ENCODE data around the gene C6.
"Not testable (repeated sequence)": the region's sequence is repeated elsewhere in the genome, so short reads cannot be mapped to it uniquely, and the experiment has no call there.

Gene C6

DNA sequence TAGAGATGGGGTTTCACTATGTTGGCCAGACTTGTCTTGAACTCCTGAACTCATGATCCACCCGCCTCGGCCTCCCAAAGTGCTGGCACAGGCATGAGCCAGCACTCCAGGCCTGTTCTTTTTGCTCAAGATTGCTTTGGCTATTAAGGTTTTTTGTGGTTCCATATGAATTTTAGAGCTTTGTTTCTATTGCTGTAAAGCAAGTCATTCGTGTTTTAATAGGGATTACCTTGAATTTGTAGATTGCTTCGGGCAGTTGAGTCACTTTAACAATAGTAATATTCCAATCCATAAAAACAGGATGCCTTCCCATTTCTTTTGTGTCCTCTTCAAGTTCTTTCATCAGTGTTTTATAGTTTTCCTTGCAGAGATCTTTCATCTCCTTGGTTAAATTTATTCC is 22.1 kb downstream of the C6 start:
- Histone ChIP-seq H2BK12ac (ENCODE audit: low read length in 2 of 2) (no peak overlapping the region), H3K9me3 (ENCODE audit: control insufficient read depth, low read length) (no peaks in the 10 kb centered on the region), H3K18ac (ENCODE audit: low read depth in 1 of 2, low read length in 2 of 2) (no peak overlapping the region), H4K91ac (ENCODE audit: low read length) (no peak overlapping the region), H2BK5ac (ENCODE audit: low read depth, low read length, poor library complexity, severe bottlenecking) (no peak overlapping the region), H3K27me3 (ENCODE audit: control insufficient read depth in 1 of 2, insufficient read depth in 1 of 2, low read length in 2 of 2) (no peaks in the 10 kb centered on the region), H3K9ac (ENCODE audit: low read length) (no peak overlapping the region), H3K14ac (ENCODE audit: low read length in 2 of 2) (no peak overlapping the region), H2AK5ac (ENCODE audit: low read length, severe bottlenecking) (no peak overlapping the region), H3K4me1 (ENCODE audit: control insufficient read depth, insufficient read depth, low read depth, low read length) (no peaks in the 10 kb centered on the region), H3K4ac (ENCODE audit: low read depth in 1 of 2, low read length in 2 of 2) (no peak overlapping the region), H3K23ac (ENCODE audit: low read length in 2 of 2) (no peak overlapping the region), H2AFZ (ENCODE audit: low read depth, low read length) (no peak overlapping the region), H4K8ac (ENCODE audit: low read length) (no peak overlapping the region), H3K27ac (ENCODE audit: low read length, poor library complexity, severe bottlenecking) (no peak overlapping the region), H3K36me3 (ENCODE audit: control insufficient read depth in 1 of 2, insufficient read depth in 2 of 2, low read depth in 1 of 2, low read length in 2 of 2) (no peaks in the 10 kb centered on the region), H3K79me1 (replicated peaks; ENCODE audit: low read length, poor library complexity, severe bottlenecking) (no peaks in the 10 kb centered on the region), H3K4me2 (ENCODE audit: low read length, poor library complexity, severe bottlenecking) (no peak overlapping the region), H3K4me3 (ENCODE audit: insufficient read depth in 1 of 2, low read depth in 1 of 2, low read length in 2 of 2) (no peak overlapping the region), H2BK120ac (ENCODE audit: low read depth, low read length) (no peak overlapping the region), H2BK15ac (ENCODE audit: low read depth, poor library complexity, severe bottlenecking) (no peak overlapping the region)
- WGBS, result 81% methylated on average over 2 of the region's 4 CpGs
- no peak for DNase-seq

DNA sequence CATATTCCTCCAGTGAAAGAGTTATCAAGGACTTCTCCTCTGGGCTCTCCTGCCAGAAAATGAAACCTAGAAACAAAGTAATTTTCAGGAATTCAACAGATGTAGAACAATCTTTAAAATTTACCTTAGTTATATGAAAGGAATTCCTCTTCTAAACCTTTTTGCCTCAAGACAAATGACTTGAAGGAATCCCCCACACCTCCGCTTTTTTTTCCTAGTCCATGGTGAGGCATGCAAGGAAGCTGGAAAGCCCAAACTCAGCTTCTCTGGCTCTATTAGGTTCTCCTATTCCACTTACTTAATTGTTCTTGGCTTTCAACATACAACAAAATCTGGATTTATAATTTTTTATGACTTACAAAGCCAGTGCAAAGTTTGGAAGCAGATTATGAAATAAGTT is 27.2 kb downstream of the C6 start:
- Histone ChIP-seq H2AK5ac (ENCODE audit: low read length, severe bottlenecking) (no peak overlapping the region), H3K4me2 (ENCODE audit: low read length, poor library complexity, severe bottlenecking) (no peak overlapping the region), H3K4me1 (ENCODE audit: control insufficient read depth, insufficient read depth, low read depth, low read length) (no peaks in the 10 kb centered on the region), H3K4me3 (ENCODE audit: insufficient read depth in 1 of 2, low read depth in 1 of 2, low read length in 2 of 2) (no peak overlapping the region), H3K23ac (ENCODE audit: low read length in 2 of 2) (no peak overlapping the region), H4K8ac (ENCODE audit: low read length) (no peak overlapping the region), H3K36me3 (ENCODE audit: control insufficient read depth in 1 of 2, insufficient read depth in 2 of 2, low read depth in 1 of 2, low read length in 2 of 2) (no peaks in the 10 kb centered on the region), H3K9me3 (ENCODE audit: control insufficient read depth, low read length) (no peaks in the 10 kb centered on the region), H3K14ac (ENCODE audit: low read length in 2 of 2) (no peak overlapping the region), H2BK5ac (ENCODE audit: low read depth, low read length, poor library complexity, severe bottlenecking) (no peak overlapping the region), H2AFZ (ENCODE audit: low read depth, low read length) (no peak overlapping the region), H3K18ac (ENCODE audit: low read depth in 1 of 2, low read length in 2 of 2) (no peak overlapping the region), H2BK12ac (ENCODE audit: low read length in 2 of 2) (no peak overlapping the region), H2BK120ac (ENCODE audit: low read depth, low read length) (no peak overlapping the region), H3K27ac (ENCODE audit: low read length, poor library complexity, severe bottlenecking) (no peak overlapping the region), H3K79me1 (replicated peaks; ENCODE audit: low read length, poor library complexity, severe bottlenecking) (no peaks in the 10 kb centered on the region), H4K91ac (ENCODE audit: low read length) (no peak overlapping the region), H3K4ac (ENCODE audit: low read depth in 1 of 2, low read length in 2 of 2) (no peak overlapping the region), H2BK15ac (ENCODE audit: low read depth, poor library complexity, severe bottlenecking) (no peak overlapping the region), H3K27me3 (ENCODE audit: control insufficient read depth in 1 of 2, insufficient read depth in 1 of 2, low read length in 2 of 2) (no peaks in the 10 kb centered on the region), H3K9ac (ENCODE audit: low read length) (no peak overlapping the region)
- WGBS, result 87% methylated on average over 1 of the region's 1 CpG
- no peak for DNase-seq

DNA sequence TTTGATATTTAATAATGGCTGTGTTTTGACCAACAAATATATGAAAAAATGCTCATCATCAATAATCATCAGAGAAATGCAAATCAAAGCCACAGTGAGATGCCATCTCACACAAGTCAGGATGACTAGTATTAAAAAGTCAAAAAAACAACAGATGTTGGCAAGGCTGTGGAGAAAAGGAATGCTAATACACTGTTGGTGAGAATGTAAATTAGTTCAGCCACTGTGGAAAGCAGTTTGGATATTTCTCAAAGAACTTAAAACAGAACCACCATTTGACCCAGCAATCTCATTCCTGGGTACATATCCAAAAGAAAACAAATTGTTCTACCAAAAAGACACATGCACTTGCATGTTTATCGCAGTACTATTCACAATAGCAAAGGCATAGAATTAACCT is 30.0 kb downstream of the C6 start:
- H3K79me1 ChIP-seq (replicated peaks; ENCODE audit: low read length, poor library complexity, severe bottlenecking); H2BK120ac ChIP-seq (ENCODE audit: low read depth, low read length); H3K14ac ChIP-seq (ENCODE audit: low read length in 2 of 2); H3K27me3 ChIP-seq (ENCODE audit: control insufficient read depth in 1 of 2, insufficient read depth in 1 of 2, low read length in 2 of 2); H2AFZ ChIP-seq (ENCODE audit: low read depth, low read length); H4K8ac ChIP-seq (ENCODE audit: low read length); H3K4me3 ChIP-seq (ENCODE audit: insufficient read depth in 1 of 2, low read depth in 1 of 2, low read length in 2 of 2); DNase-seq; H3K4ac ChIP-seq (ENCODE audit: low read depth in 1 of 2, low read length in 2 of 2); H3K4me1 ChIP-seq (ENCODE audit: control insufficient read depth, insufficient read depth, low read depth, low read length); H2BK12ac ChIP-seq (ENCODE audit: low read length in 2 of 2); H3K36me3 ChIP-seq (ENCODE audit: control insufficient read depth in 1 of 2, insufficient read depth in 2 of 2, low read depth in 1 of 2, low read length in 2 of 2); H3K23ac ChIP-seq (ENCODE audit: low read length in 2 of 2); H2AK5ac ChIP-seq (ENCODE audit: low read length, severe bottlenecking); H3K9ac ChIP-seq (ENCODE audit: low read length); H3K4me2 ChIP-seq (ENCODE audit: low read length, poor library complexity, severe bottlenecking); H2BK15ac ChIP-seq (ENCODE audit: low read depth, poor library complexity, severe bottlenecking); H3K27ac ChIP-seq (ENCODE audit: low read length, poor library complexity, severe bottlenecking); H2BK5ac ChIP-seq (ENCODE audit: low read depth, low read length, poor library complexity, severe bottlenecking); H4K91ac ChIP-seq (ENCODE audit: low read length); H3K18ac ChIP-seq (ENCODE audit: low read depth in 1 of 2, low read length in 2 of 2); H3K9me3 ChIP-seq (ENCODE audit: control insufficient read depth, low read length): not testable (repeated sequence)
- 100% methylated on average over 1 of the region's 1 CpG for WGBS

DNA sequence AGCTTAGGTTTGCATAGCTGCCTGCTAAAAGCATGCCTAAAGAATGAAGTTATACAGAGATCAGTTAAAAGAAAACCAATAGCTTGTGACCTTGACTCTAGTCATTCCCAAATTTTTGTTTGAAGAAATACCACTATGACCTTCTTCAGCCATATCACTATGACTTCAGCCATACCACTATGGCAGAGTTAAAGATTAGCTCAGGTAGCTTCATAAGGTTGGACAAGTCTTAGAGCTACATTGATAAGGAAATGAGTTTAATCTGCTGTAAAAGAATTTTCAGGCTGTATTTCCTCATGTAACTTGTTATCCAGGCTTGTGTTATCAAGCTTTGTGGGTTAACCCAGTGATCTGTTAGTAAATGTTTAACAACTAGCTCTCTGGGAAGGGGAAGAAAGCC is 30.7 kb downstream of the C6 start:
- Histone ChIP-seq H3K4me2 (ENCODE audit: low read length, poor library complexity, severe bottlenecking) (no peak overlapping the region), H3K14ac (ENCODE audit: low read length in 2 of 2) (no peak overlapping the region), H2BK12ac (ENCODE audit: low read length in 2 of 2) (no peak overlapping the region), H3K23ac (ENCODE audit: low read length in 2 of 2) (no peak overlapping the region), H3K27me3 (ENCODE audit: control insufficient read depth in 1 of 2, insufficient read depth in 1 of 2, low read length in 2 of 2) (no peaks in the 10 kb centered on the region), H3K4me3 (ENCODE audit: insufficient read depth in 1 of 2, low read depth in 1 of 2, low read length in 2 of 2) (no peak overlapping the region), H3K9me3 (ENCODE audit: control insufficient read depth, low read length) (no peaks in the 10 kb centered on the region), H3K18ac (ENCODE audit: low read depth in 1 of 2, low read length in 2 of 2) (no peak overlapping the region), H4K8ac (ENCODE audit: low read length) (no peak overlapping the region), H2BK5ac (ENCODE audit: low read depth, low read length, poor library complexity, severe bottlenecking) (no peak overlapping the region), H2BK15ac (ENCODE audit: low read depth, poor library complexity, severe bottlenecking) (no peak overlapping the region), H2AFZ (ENCODE audit: low read depth, low read length) (no peak overlapping the region), H3K27ac (ENCODE audit: low read length, poor library complexity, severe bottlenecking) (peak overlapping the region; percentile 20), H3K4ac (ENCODE audit: low read depth in 1 of 2, low read length in 2 of 2) (no peak overlapping the region), H4K91ac (ENCODE audit: low read length) (no peak overlapping the region), H3K36me3 (ENCODE audit: control insufficient read depth in 1 of 2, insufficient read depth in 2 of 2, low read depth in 1 of 2, low read length in 2 of 2) (no peaks in the 10 kb centered on the region), H3K79me1 (replicated peaks; ENCODE audit: low read length, poor library complexity, severe bottlenecking) (no peaks in the 10 kb centered on the region), H3K9ac (ENCODE audit: low read length) (no peak overlapping the region), H2BK120ac (ENCODE audit: low read depth, low read length) (no peak overlapping the region), H2AK5ac (ENCODE audit: low read length, severe bottlenecking) (no peak overlapping the region), H3K4me1 (ENCODE audit: control insufficient read depth, insufficient read depth, low read depth, low read length) (no peaks in the 10 kb centered on the region)
- no peak for DNase-seq
